Measurements from ENCODE around the gene UBE3C. TPM values are rescaled to one million over a fixed set of nuclear protein-coding genes. Genes with fewer than 3 reads are reported as not detected.

Gene UBE3C
- total RNA-seq, 6 donors from 2014 or later = 43.7 to 85.9 (median 69.3) TPM

GRCh38 chr7:157177333-157177982 is 38.7 kb downstream of the UBE3C start:
- Histone ChIP-seq H3K36me3 (peaks cover 11 to 98% (median 66%) of the 10 kb centered on the region in 4 donors), H3K4me1 (no peaks in the 10 kb centered on the region), H3K27me3 (no peaks in the 10 kb centered on the region), H3K9me3 (no peaks in the 10 kb centered on the region), H3K27ac (no peak overlapping the region), H3K4me3 (no peak overlapping the region)
- ATAC-seq (ENCODE audit: low FRiP score in 2 of 2) = no peak
- TF ChIP-seq EP300 (IDR thresholded peaks at IDR 0.05) (no peak), POLR2A (IDR thresholded peaks at IDR 0.05) (no peak)
- TF ChIP-seq, protein P1, sequence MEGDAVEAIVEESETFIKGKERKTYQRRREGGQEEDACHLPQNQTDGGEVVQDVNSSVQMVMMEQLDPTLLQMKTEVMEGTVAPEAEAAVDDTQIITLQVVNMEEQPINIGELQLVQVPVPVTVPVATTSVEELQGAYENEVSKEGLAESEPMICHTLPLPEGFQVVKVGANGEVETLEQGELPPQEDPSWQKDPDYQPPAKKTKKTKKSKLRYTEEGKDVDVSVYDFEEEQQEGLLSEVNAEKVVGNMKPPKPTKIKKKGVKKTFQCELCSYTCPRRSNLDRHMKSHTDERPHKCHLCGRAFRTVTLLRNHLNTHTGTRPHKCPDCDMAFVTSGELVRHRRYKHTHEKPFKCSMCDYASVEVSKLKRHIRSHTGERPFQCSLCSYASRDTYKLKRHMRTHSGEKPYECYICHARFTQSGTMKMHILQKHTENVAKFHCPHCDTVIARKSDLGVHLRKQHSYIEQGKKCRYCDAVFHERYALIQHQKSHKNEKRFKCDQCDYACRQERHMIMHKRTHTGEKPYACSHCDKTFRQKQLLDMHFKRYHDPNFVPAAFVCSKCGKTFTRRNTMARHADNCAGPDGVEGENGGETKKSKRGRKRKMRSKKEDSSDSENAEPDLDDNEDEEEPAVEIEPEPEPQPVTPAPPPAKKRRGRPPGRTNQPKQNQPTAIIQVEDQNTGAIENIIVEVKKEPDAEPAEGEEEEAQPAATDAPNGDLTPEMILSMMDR (IDR thresholded peaks at IDR 0.05) = no peak
- DNase-seq = peak in 1 of 2 donors; percentile 69
- WGBS, 2 donors = 87 to 90% methylated on average over 16 to 18 of the region's 18 CpGs

- DNase-seq = no peak
- no peaks in the 10 kb centered on the region for H3K4me1 ChIP-seq
- TF ChIP-seq POLR2AphosphoS5 (IDR thresholded peaks at IDR 0.05) (no peak), POLR2A (IDR thresholded peaks at IDR 0.05) (no peak), EP300 (IDR thresholded peaks at IDR 0.05) (no peak)
- TF ChIP-seq, protein P1 (IDR thresholded peaks at IDR 0.05) = no peak
- 84 to 93% methylated on average over 7 of the region's 7 CpGs for WGBS, 2 donors
- no peaks in the 10 kb centered on the region for H3K27me3 ChIP-seq
- H3K27ac ChIP-seq = no peak overlapping the region
- ATAC-seq (ENCODE audit: low FRiP score in 2 of 2) = no peak
- H3K36me3 ChIP-seq = peaks cover 11 to 98% (median 67%) of the 10 kb centered on the region in 4 donors
- H3K4me3 ChIP-seq = no peak overlapping the region
- no peaks in the 10 kb centered on the region for H3K9me3 ChIP-seq
Observed at GRCh38 chr7:157177983-157178381, 39.3 kb downstream of the UBE3C start.

DNA sequence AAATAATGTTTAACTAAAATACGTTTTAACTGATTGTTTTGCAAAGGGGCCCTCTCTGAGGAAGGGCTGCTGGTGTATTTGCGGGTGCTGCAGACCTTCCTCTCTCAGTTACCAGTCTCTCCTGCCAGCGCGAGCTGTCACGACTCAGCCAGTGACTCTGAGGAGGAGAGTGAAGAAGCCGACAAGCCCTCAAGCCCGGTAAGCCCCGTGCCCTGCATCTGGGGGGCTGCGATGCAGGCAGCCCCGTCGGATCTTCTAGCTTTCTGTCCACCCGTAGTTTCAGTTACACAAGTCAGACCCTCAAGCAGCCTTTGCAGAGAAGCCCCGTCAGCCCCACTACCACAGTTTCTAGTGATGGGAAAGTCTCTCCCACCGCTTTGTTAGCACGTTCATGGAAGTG is 45.1 kb downstream of the UBE3C start:
- Histone ChIP-seq H3K4me1 (no peaks in the 10 kb centered on the region), H3K4me3 (no peak overlapping the region), H3K36me3 (peaks cover 14 to 99% (median 76%) of the 10 kb centered on the region in 4 donors), H3K9me3 (no peaks in the 10 kb centered on the region), H3K27me3 (no peaks in the 10 kb centered on the region), H3K27ac (no peak overlapping the region)
- no peak for DNase-seq
- 91 to 97% methylated on average over 15 of the region's 15 CpGs for WGBS, 2 donors
- ATAC-seq (ENCODE audit: low FRiP score in 2 of 2) = no peak
- no peak for TF ChIP-seq EP300 (IDR thresholded peaks at IDR 0.05)
- TF ChIP-seq POLR2AphosphoS5 (IDR thresholded peaks at IDR 0.05) = no peak
- TF ChIP-seq, protein P1 (IDR thresholded peaks at IDR 0.05) = no peak
- TF ChIP-seq POLR2A (IDR thresholded peaks at IDR 0.05) = no peak

DNA sequence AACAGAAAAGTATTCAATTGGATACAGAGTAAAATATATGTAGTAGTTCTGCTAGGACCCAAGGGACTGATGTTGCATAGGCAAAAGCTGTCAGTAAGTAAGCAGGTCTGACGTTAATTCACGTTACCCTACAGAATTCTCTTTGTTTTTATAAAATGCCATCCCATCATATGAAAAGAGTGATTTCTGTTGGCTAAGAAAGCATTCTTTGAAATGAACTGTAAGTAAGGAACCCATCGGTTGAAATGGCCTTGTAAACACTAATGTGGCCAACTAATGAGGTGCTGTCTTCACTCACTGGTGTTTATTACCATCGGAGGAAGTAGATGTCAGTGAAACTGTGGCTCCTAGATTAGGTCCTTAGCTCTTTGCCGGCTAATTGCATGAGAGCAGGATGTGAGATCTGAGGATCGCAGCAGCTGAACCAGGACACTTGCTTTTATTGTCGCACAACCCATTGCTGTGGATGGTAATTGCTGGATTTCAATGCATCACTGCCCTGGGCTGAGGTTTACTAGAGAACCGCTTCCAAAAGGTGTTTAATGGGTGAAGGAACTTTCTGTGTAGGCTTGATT is 49.5 kb downstream of the UBE3C start:
- H3K4me3 ChIP-seq = no peak overlapping the region
- no peaks in the 10 kb centered on the region for H3K27me3 ChIP-seq
- DNase-seq (no peak), ATAC-seq (ENCODE audit: low FRiP score in 2 of 2) (no peak)
- H3K9me3 ChIP-seq = no peaks in the 10 kb centered on the region
- TF ChIP-seq EP300 (IDR thresholded peaks at IDR 0.05) (no peak), POLR2A (IDR thresholded peaks at IDR 0.05) (no peak), POLR2AphosphoS5 (IDR thresholded peaks at IDR 0.05) (no peak)
- TF ChIP-seq, protein P1 (IDR thresholded peaks at IDR 0.05) = no peak
- H3K36me3 ChIP-seq = peaks cover 32 to 96% (median 67%) of the 10 kb centered on the region in 4 donors
- H3K4me1 ChIP-seq = no peaks in the 10 kb centered on the region
- 86 to 89% methylated on average over 8 of the region's 8 CpGs for WGBS, 2 donors
- no peak overlapping the region for H3K27ac ChIP-seq

DNA sequence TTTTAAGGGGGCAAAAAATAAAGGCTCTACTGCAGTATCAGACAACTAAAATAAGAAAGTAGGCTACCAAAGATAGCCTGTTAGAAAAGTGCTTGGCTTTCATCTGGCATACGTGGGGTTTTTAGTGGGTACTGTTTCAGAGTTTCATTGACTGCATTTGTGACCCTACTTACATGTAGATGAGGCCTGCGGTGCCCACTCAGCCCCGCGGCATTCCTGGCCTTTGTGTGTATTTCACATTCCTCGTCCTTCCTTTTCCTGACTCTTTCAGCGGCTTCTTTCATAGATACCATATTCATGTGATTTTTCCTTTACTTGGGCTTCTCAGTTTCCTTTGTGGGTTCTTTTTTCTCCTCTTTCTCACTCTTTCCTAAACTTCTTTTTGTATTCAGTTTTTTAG is 50.7 kb downstream of the UBE3C start:
- TF ChIP-seq EP300 (IDR thresholded peaks at IDR 0.05) (no peak), POLR2AphosphoS5 (IDR thresholded peaks at IDR 0.05) (no peak)
- peaks cover 31 to 97% (median 56%) of the 10 kb centered on the region in 4 donors for H3K36me3 ChIP-seq
- H3K4me3 ChIP-seq = no peak overlapping the region
- no peak for DNase-seq
- no peaks in the 10 kb centered on the region for H3K9me3 ChIP-seq
- ATAC-seq (ENCODE audit: low FRiP score in 2 of 2) = no peak
- H3K27ac ChIP-seq = no peak overlapping the region
- WGBS, 2 donors = 89 to 98% methylated on average over 6 of the region's 6 CpGs
- H3K4me1 ChIP-seq = no peaks in the 10 kb centered on the region
- H3K27me3 ChIP-seq = no peaks in the 10 kb centered on the region

Measured in upper lobe of left lung (tissue), 6 donors.